Activated CD4-positive, alpha-beta T cell treated with anti-CD3 and anti-CD28 coated beads for 36 hours (primary cell): ENCODE results near the gene AMBN. TPM values are rescaled to one million over a fixed set of nuclear protein-coding genes. Genes with fewer than 3 reads are reported as not detected.
"Not testable (repeated sequence)": the region's sequence is repeated elsewhere in the genome, so short reads cannot be mapped to it uniquely, and the experiment has no call there.

Source experiments
- ATAC-seq: fragments of 200-7000 bp; cut with Tn5 transposase; one replicate; pipeline ENCODE4 v1.10.0; 2021; ENCODE audit warnings: mild to moderate bottlenecking, moderate library complexity
- CTCF ChIA-PET: fragments of 350-600 bp; sonication (Branson Sonifier 250); formaldehyde crosslinking; loops from one replicate; lab custom pipeline; 2021; ENCODE audit warnings: antibody characterized with exemption; lab: Charles Lee
- POLR2A ChIA-PET: fragments of 350-600 bp; sonication (Branson Sonifier 250); formaldehyde crosslinking; loops from one replicate; lab custom pipeline; 2021; ENCODE audit warnings: antibody characterized with exemption, inconsistent platforms; lab: Charles Lee
- DNase-seq: peaks from one replicate; pipeline ENCODE4 v3.0.0-alpha.2; 2020
- H3K27ac Mint-ChIP-seq: one replicate; pipeline ENCODE4 v1.8.0; 2021; ENCODE audit warnings: mixed read lengths
- H3K27me3 Mint-ChIP-seq: one replicate; pipeline ENCODE4 v1.8.0; 2021; ENCODE audit warnings: mixed read lengths
- H3K36me3 Mint-ChIP-seq: one replicate; pipeline ENCODE4 v1.8.0; 2021; ENCODE audit warnings: low read depth, mixed read lengths
- H3K4me1 Mint-ChIP-seq: one replicate; pipeline ENCODE4 v1.8.0; 2021; ENCODE audit warnings: mixed read lengths
- H3K4me3 Mint-ChIP-seq: one replicate; pipeline ENCODE4 v1.8.0; 2021; ENCODE audit warnings: mild to moderate bottlenecking, moderate library complexity, mixed read lengths
- H3K9me3 Mint-ChIP-seq: one replicate; pipeline ENCODE4 v1.8.0; 2021; ENCODE audit warnings: low read depth, mixed read lengths
- intact Hi-C, 2 experiments: fragments of 100-400 bp; cut with DNase I in 1 of 2; cut with micrococcal nuclease in 1 of 2; formaldehyde crosslinking; loops; one replicate each; pipeline versions ENCODE4 v1.14.2 to v1.15.1; 2022 to 2024; cut with DNase I, micrococcal nuclease
- total RNA-seq, 2 experiments: library from RNA; stranded (reverse); gene quantifications; one replicate each; pipeline ENCODE4 v1.2.3, GENCODE V29; 2021

AMBN gene
- total RNA-seq, 2 experiments from 2014 or later: not detected

DNA sequence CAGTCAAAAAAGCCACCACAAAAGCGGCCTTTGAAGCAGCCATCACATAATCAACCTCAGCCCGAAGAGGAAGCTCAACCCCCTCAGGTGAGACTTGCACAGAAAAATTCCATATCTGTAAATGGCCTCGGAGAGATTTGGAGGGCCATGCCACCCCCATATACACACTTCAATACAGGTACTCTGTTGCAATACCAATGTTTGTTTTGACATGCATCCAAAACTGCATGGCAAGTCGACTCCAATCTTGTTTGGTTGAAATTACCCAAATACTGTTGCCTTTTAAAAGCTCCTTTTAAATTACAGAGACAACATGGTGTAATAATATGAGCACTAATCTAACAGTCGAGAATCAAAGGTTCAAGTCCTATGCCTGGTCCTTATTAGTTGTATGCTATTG lies 42.4 kb downstream of the AMBN start:
- POLR2A ChIA-PET: interaction anchor here (0.7 kb wide), 1 partner anchor 292 kb away, joined by 4 read pairs; no protein-coding TSS in a partner anchor
- DNase-seq (no peak), ATAC-seq (no peak)
- CTCF ChIA-PET: interaction anchor here (0.5 to 0.6 kb wide), 2 partner anchors 112 to 188 kb away, joined by 3 to 4 read pairs; no protein-coding TSS in a partner anchor
- peaks cover 2% of the 10 kb centered on the region for H3K27me3 Mint-ChIP-seq
- intact Hi-C loops: no loop called here
- H3K4me3 Mint-ChIP-seq: no peak overlapping the region
- no peaks in the 10 kb centered on the region for H3K9me3 Mint-ChIP-seq
- peaks cover 2% of the 10 kb centered on the region for H3K4me1 Mint-ChIP-seq
- H3K27ac Mint-ChIP-seq: no peak overlapping the region
- no peaks in the 10 kb centered on the region for H3K36me3 Mint-ChIP-seq

- ChIA-PET CTCF (interaction anchor here (0.6 kb wide), 1 partner anchor 15 kb away, joined by 3 read pairs; no protein-coding TSS in a partner anchor), POLR2A (no interaction called here)
- H3K9me3 Mint-ChIP-seq: no peaks in the 10 kb centered on the region
- no peak for ATAC-seq
- peaks cover 13% of the 10 kb centered on the region for H3K4me1 Mint-ChIP-seq
- no peak overlapping the region for H3K4me3 Mint-ChIP-seq
- no peaks in the 10 kb centered on the region for H3K36me3 Mint-ChIP-seq
- H3K27me3 Mint-ChIP-seq: peaks cover 2% of the 10 kb centered on the region
- H3K27ac Mint-ChIP-seq: no peak overlapping the region
- intact Hi-C loops: no loop called here
- no peak for DNase-seq
These were observed 45.3 kb downstream of the AMBN start for GRCh38 chr4:70637239-70637913.

DNA sequence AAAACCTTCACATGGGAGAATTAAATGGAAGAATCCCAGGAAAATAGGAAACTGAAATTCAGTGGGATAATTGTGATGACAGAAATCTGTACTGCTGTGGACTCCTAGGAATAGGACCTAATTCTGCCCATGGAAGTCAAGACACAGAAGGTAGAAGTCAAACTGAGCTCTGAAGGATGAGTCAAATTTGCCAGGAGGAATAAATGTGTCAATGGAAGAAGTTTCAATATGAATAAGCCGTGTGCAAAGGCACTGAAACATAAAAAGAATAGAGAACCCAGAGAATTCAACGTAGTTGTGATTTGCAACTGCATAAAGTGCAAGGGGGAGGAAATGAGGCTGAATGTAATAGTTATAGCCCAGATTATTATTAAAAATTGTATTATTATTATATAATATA lies 48.1 kb downstream of the AMBN start:
- intact Hi-C loops: no loop called here
- Mint-ChIP-seq H3K9me3 (no peaks in the 10 kb centered on the region), H3K27me3 (no peaks in the 10 kb centered on the region), H3K4me1 (peaks cover 13% of the 10 kb centered on the region), H3K4me3 (peak overlapping the region; percentile 20), H3K27ac (peak overlapping the region; percentile 27), H3K36me3 (no peaks in the 10 kb centered on the region)
- ChIA-PET CTCF (interaction anchor here (1.7 kb wide), 1 partner anchor 11 kb away, joined by 4 read pairs; the partner anchor contains the start of gene ENAM), POLR2A (no interaction called here)
- peak; percentile 82 for ATAC-seq
- DNase-seq: no peak

- DNase-seq, ATAC-seq, H3K4me3 Mint-ChIP-seq, H3K36me3 Mint-ChIP-seq, H3K9me3 Mint-ChIP-seq, H3K4me1 Mint-ChIP-seq, H3K27me3 Mint-ChIP-seq, POLR2A ChIA-PET, H3K27ac Mint-ChIP-seq: not testable (repeated sequence)
- intact Hi-C loops: loop anchor here in 1 of 2 experiments (5.0 to 10.0 kb wide), 2 partner anchors 534 to 1652 kb away; no protein-coding TSS in a partner anchor
- CTCF ChIA-PET: interaction anchor here (0.8 kb wide), 1 partner anchor 344 kb away, joined by 3 read pairs; no protein-coding TSS in a partner anchor
These were observed 58.7 kb downstream of the AMBN start for GRCh38 chr4:70650741-70651140.

- Mint-ChIP-seq H3K36me3 (no peaks in the 10 kb centered on the region), H3K4me1 (no peaks in the 10 kb centered on the region), H3K4me3 (no peak overlapping the region), H3K27me3 (peaks cover 3% of the 10 kb centered on the region), H3K9me3 (no peaks in the 10 kb centered on the region), H3K27ac (no peak overlapping the region)
- ChIA-PET CTCF (interaction anchor here (0.5 to 1.4 kb wide), 10 partner anchors 10 to 1218 kb away, joined by 3 to 6 read pairs (median 4); no protein-coding TSS in a partner anchor), POLR2A (interaction anchor here (0.8 kb wide), 1 partner anchor 84 kb away, joined by 3 read pairs; no protein-coding TSS in a partner anchor)
- no peak for DNase-seq
- intact Hi-C loops: loop anchor here in 1 of 2 experiments (1.0 to 10.0 kb wide), 5 partner anchors 37 to 1650 kb away; partner anchors contain the start of gene UTP3
- ATAC-seq: peak; percentile 39
These were observed 59.9 kb downstream of the AMBN start for GRCh38 chr4:70651864-70652506.

DNA sequence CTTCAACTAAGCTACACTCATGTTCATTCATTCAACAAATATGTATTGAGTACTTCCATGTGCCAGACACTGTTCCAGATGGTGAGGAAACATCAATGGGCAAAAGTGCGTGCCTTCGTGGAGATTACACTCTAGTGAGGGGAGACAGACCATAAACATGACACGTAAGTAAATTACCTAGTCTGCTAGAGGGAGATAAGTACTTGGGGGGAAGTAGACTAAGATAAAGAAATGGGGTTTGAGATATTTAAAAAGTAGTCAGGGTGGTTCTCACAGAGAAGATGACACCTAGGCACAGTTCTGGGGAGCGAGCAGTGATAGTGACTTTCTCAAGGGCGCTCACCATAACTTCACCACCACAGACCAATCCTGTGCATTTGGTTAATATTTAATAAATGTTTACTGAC lies 62.6 kb downstream of the AMBN start:
- DNase-seq (no peak), ATAC-seq (no peak)
- intact Hi-C loops: loop anchor here in 1 of 2 experiments (5.0 to 10.0 kb wide), 2 partner anchors 530 to 1648 kb away; no protein-coding TSS in a partner anchor
- H3K4me3 Mint-ChIP-seq: no peak overlapping the region
- H3K27ac Mint-ChIP-seq: no peak overlapping the region
- H3K27me3 Mint-ChIP-seq: peaks cover 3% of the 10 kb centered on the region
- no peaks in the 10 kb centered on the region for H3K4me1 Mint-ChIP-seq
- no peaks in the 10 kb centered on the region for H3K9me3 Mint-ChIP-seq
- POLR2A ChIA-PET: no interaction called here
- no peaks in the 10 kb centered on the region for H3K36me3 Mint-ChIP-seq
- CTCF ChIA-PET: no interaction called here

Other genes with a start within 250 kb of the AMBN start
- gene SMR3A, start 231.5 kb upstream of the AMBN start, total RNA-seq: not detected
- not detected for gene SMR3B, start 209.1 kb upstream of the AMBN start, total RNA-seq
- gene OPRPN, start 194.3 kb upstream of the AMBN start, total RNA-seq: not detected
- not detected for gene MUC7, start 120.1 kb upstream of the AMBN start, total RNA-seq
- not detected for gene AMTN, start 73.7 kb upstream of the AMBN start, total RNA-seq
- gene ENAM, start 36.5 kb downstream of the AMBN start, total RNA-seq: not detected
- gene JCHAIN, start 74.3 kb downstream of the AMBN start, total RNA-seq: not detected
- gene UTP3, start 96.3 kb downstream of the AMBN start, total RNA-seq: 10 to 100 TPM; 32.6 to 34.3 TPM
- 10 to 100 TPM; 10.6 to 11.2 TPM for gene RUFY3, start 129.7 kb downstream of the AMBN start, total RNA-seq
- 100 to 1,000 TPM in 1 of 2 experiments, 10 to 100 TPM in 1; 96.8 to 115 TPM for gene GRSF1, start 247.6 kb downstream of the AMBN start, total RNA-seq